Measurements from ENCODE around the gene SEPTIN8.
A peak's percentile ranks its signal among the peaks of the same experiment; 100 is the strongest.

Gene SEPTIN8

DNA sequence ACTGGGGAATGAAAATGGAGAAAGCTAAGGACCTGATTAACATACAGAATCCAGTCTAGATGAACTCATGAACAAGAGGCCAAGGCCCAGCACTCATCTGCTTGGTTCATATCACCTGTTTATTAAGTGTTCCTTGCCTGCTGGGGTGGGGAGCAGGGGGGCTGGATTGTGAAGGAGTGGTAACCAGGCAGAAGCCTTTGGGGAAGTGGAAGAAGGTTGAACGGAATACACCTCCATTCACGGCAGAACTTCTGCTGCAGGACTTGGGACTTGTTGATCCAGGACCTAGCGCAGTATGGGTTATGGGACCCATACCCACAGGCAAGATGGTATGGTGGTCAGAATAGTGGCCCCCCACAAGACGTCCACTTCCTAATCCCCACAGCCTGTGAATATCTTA is 8.8 kb upstream of the SEPTIN8 start:
- WGBS (ENCODE audit: insufficient coverage): no CpG with 5 or more reads among the region's 4 CpGs
- Histone ChIP-seq H3K4me3 (ENCODE audit: control insufficient read depth in 1 of 7, extremely low read depth in 1 of 7, insufficient read depth in 4 of 7, low read depth in 2 of 7, low read length in 6 of 7) (no peak overlapping the region), H3K27me3 (replicated peaks in 2 of 5; ENCODE audit: control insufficient read depth in 4 of 5, insufficient read depth in 5 of 5, low read length in 4 of 5) (peaks cover 0 to 20% (median 6%) of the 10 kb centered on the region in 5 experiments), H3K9me3 (ENCODE audit: control extremely low read depth in 1 of 5, control insufficient read depth in 4 of 5, insufficient read depth in 2 of 5, low read depth in 1 of 5, low read length in 4 of 5) (no peaks in the 10 kb centered on the region), H3K27ac (ENCODE audit: insufficient read depth in 1 of 2, low read depth in 1 of 2, low read length in 2 of 2, poor library complexity in 1 of 2, severe bottlenecking in 2 of 2) (no peak overlapping the region), H3K4me1 (ENCODE audit: control extremely low read depth in 1 of 4, control insufficient read depth in 4 of 4, insufficient read depth in 4 of 4, low read length in 3 of 4) (peaks cover 0 to 8% (median 5%) of the 10 kb centered on the region in 4 experiments), H3K36me3 (ENCODE audit: control insufficient read depth in 4 of 4, insufficient read depth in 4 of 4, low read length in 3 of 4) (no peaks in the 10 kb centered on the region)
- ChIA-PET CTCF (interaction anchor here (1.1 to 1.9 kb wide), 3 partner anchors 12 to 35 kb away, joined by 3 to 4 read pairs (median 3); no protein-coding TSS in a partner anchor), POLR2A (no interaction called here)
- DNase-seq: no peak

DNA sequence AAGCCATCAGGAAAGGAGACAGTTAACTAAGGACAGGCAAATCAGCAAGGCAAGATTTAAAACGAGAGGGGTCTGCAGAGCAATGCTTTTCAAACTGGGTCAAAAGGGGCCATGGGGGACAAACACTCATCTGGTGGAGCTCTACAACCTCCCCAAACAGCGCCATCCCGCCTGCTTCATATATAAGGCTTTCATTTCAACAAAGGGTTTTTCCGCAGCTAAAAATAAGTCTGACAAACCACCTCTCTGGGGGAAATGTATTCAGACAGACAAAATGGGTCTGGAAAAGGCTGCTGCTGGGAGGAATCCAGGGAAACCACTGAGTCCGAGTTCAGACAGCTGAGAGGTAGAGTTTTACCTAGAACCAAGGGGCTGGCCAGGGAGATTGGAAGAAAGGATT is 8.3 kb upstream of the SEPTIN8 start:
- ChIA-PET CTCF (interaction anchor here (0.6 to 1.9 kb wide), 2 partner anchors 12 to 94 kb away, joined by 4 read pairs; no protein-coding TSS in a partner anchor), POLR2A (no interaction called here)
- H3K4me3 ChIP-seq (ENCODE audit: control insufficient read depth in 1 of 7, extremely low read depth in 1 of 7, insufficient read depth in 4 of 7, low read depth in 2 of 7, low read length in 6 of 7): no peak overlapping the region

DNA sequence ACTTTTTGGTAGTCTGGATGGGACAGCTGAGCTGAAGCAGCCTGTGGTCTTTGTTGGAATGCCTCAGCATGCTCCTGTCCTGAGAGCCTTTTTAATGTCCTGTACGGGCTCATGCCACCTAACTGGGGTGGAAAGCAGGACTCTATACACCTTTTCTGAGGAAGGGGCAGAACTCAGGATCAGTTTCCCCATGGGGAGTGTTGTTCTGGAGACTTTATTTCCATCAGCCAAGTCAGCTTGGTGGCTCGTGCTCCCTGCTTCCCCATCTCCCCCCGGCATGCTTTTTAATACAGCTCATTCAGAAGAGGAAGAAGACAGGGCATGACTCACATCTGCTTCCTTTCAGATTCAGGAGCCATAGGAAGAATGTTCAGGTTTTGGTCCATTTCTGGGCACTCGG is 5.1 kb upstream of the SEPTIN8 start:
- H3K27me3 ChIP-seq (replicated peaks in 2 of 5; ENCODE audit: control insufficient read depth in 4 of 5, insufficient read depth in 5 of 5, low read length in 4 of 5): peaks cover 3 to 36% (median 34%) of the 10 kb centered on the region in 5 experiments
- CTCF ChIA-PET: interaction anchor here (0.6 to 1.3 kb wide), 5 partner anchors 10 to 100 kb away, joined by 3 to 4 read pairs (median 3); no protein-coding TSS in a partner anchor

More for the DNA sequence above, 8.3 kb upstream of the SEPTIN8 start:
- Histone ChIP-seq H3K4me1 (ENCODE audit: control extremely low read depth in 1 of 4, control insufficient read depth in 4 of 4, insufficient read depth in 4 of 4, low read length in 3 of 4) (peaks cover 0 to 12% (median 5%) of the 10 kb centered on the region in 4 experiments), H3K27ac (ENCODE audit: insufficient read depth in 1 of 2, low read depth in 1 of 2, low read length in 2 of 2, poor library complexity in 1 of 2, severe bottlenecking in 2 of 2) (no peak overlapping the region), H3K27me3 (replicated peaks in 2 of 5; ENCODE audit: control insufficient read depth in 4 of 5, insufficient read depth in 5 of 5, low read length in 4 of 5) (peaks cover 0 to 20% (median 6%) of the 10 kb centered on the region in 5 experiments), H3K36me3 (ENCODE audit: control insufficient read depth in 4 of 4, insufficient read depth in 4 of 4, low read length in 3 of 4) (no peaks in the 10 kb centered on the region), H3K9me3 (ENCODE audit: control extremely low read depth in 1 of 5, control insufficient read depth in 4 of 5, insufficient read depth in 2 of 5, low read depth in 1 of 5, low read length in 4 of 5) (no peaks in the 10 kb centered on the region)
- DNase-seq: no peak
- 0% methylated on average over 1 of the region's 5 CpGs for WGBS (ENCODE audit: insufficient coverage)

GRCh38 chr5:132781029-132781428 is 4.0 kb upstream of the SEPTIN8 start:
- Histone ChIP-seq H3K4me1 (ENCODE audit: control extremely low read depth in 1 of 4, control insufficient read depth in 4 of 4, insufficient read depth in 4 of 4, low read length in 3 of 4) (peaks cover 3 to 22% (median 19%) of the 10 kb centered on the region in 4 experiments), H3K27ac (ENCODE audit: insufficient read depth in 1 of 2, low read depth in 1 of 2, low read length in 2 of 2, poor library complexity in 1 of 2, severe bottlenecking in 2 of 2) (no peak overlapping the region), H3K9me3 (ENCODE audit: control extremely low read depth in 1 of 5, control insufficient read depth in 4 of 5, insufficient read depth in 2 of 5, low read depth in 1 of 5, low read length in 4 of 5) (no peaks in the 10 kb centered on the region), H3K4me3 (ENCODE audit: control insufficient read depth in 1 of 7, extremely low read depth in 1 of 7, insufficient read depth in 4 of 7, low read depth in 2 of 7, low read length in 6 of 7) (no peak overlapping the region), H3K36me3 (ENCODE audit: control insufficient read depth in 4 of 4, insufficient read depth in 4 of 4, low read length in 3 of 4) (no peaks in the 10 kb centered on the region), H3K27me3 (replicated peaks in 2 of 5; ENCODE audit: control insufficient read depth in 4 of 5, insufficient read depth in 5 of 5, low read length in 4 of 5) (peaks cover 3 to 42% (median 38%) of the 10 kb centered on the region in 5 experiments)
- ChIA-PET CTCF (interaction anchor here (0.9 to 1.1 kb wide), 2 partner anchors 12 to 26 kb away, joined by 3 read pairs; no protein-coding TSS in a partner anchor), POLR2A (no interaction called here)
- no peak for DNase-seq
- 96% methylated on average over 3 of the region's 4 CpGs for WGBS (ENCODE audit: insufficient coverage)

More for the DNA sequence above, 5.1 kb upstream of the SEPTIN8 start:
- no peak overlapping the region for H3K27ac ChIP-seq (ENCODE audit: insufficient read depth in 1 of 2, low read depth in 1 of 2, low read length in 2 of 2, poor library complexity in 1 of 2, severe bottlenecking in 2 of 2)
- 88% methylated on average over 1 of the region's 4 CpGs for WGBS (ENCODE audit: insufficient coverage)
- no peaks in the 10 kb centered on the region for H3K9me3 ChIP-seq (ENCODE audit: control extremely low read depth in 1 of 5, control insufficient read depth in 4 of 5, insufficient read depth in 2 of 5, low read depth in 1 of 5, low read length in 4 of 5)
- no peaks in the 10 kb centered on the region for H3K36me3 ChIP-seq (ENCODE audit: control insufficient read depth in 4 of 4, insufficient read depth in 4 of 4, low read length in 3 of 4)
- H3K4me3 ChIP-seq (ENCODE audit: control insufficient read depth in 1 of 7, extremely low read depth in 1 of 7, insufficient read depth in 4 of 7, low read depth in 2 of 7, low read length in 6 of 7): peak overlapping the region in 2 of 7 experiments; percentile 19 to 25
- DNase-seq: peak; percentile 50 to 78 (median 66)
- POLR2A ChIA-PET: interaction anchor here (1.1 kb wide), 1 partner anchor 25 kb away, joined by 5 read pairs; no protein-coding TSS in a partner anchor
- H3K4me1 ChIP-seq (ENCODE audit: control extremely low read depth in 1 of 4, control insufficient read depth in 4 of 4, insufficient read depth in 4 of 4, low read length in 3 of 4): peaks cover 3 to 18% (median 10%) of the 10 kb centered on the region in 4 experiments

- CTCF ChIA-PET: interaction anchor here (1.1 kb wide), 1 partner anchor 27 kb away, joined by 3 read pairs; no protein-coding TSS in a partner anchor
- H3K4me1 ChIP-seq (ENCODE audit: control extremely low read depth in 1 of 4, control insufficient read depth in 4 of 4, insufficient read depth in 4 of 4, low read length in 3 of 4): peaks cover 3 to 23% (median 19%) of the 10 kb centered on the region in 4 experiments
- whole genome bisulfite sequencing (ENCODE audit: insufficient coverage): no CpG with 5 or more reads among the region's 1 CpG
- POLR2A ChIA-PET: no interaction called here
- no peaks in the 10 kb centered on the region for H3K36me3 ChIP-seq (ENCODE audit: control insufficient read depth in 4 of 4, insufficient read depth in 4 of 4, low read length in 3 of 4)
- H3K27me3 ChIP-seq (replicated peaks in 2 of 5; ENCODE audit: control insufficient read depth in 4 of 5, insufficient read depth in 5 of 5, low read length in 4 of 5): peaks cover 3 to 46% (median 40%) of the 10 kb centered on the region in 5 experiments
- no peak overlapping the region for H3K4me3 ChIP-seq (ENCODE audit: control insufficient read depth in 1 of 7, extremely low read depth in 1 of 7, insufficient read depth in 4 of 7, low read depth in 2 of 7, low read length in 6 of 7)
- no peak overlapping the region for H3K27ac ChIP-seq (ENCODE audit: insufficient read depth in 1 of 2, low read depth in 1 of 2, low read length in 2 of 2, poor library complexity in 1 of 2, severe bottlenecking in 2 of 2)
- peak in 2 of 3 donors; percentile 28 to 33 for DNase-seq
- H3K9me3 ChIP-seq (ENCODE audit: control extremely low read depth in 1 of 5, control insufficient read depth in 4 of 5, insufficient read depth in 2 of 5, low read depth in 1 of 5, low read length in 4 of 5): no peaks in the 10 kb centered on the region
Measured at GRCh38 chr5:132780577-132780976, 3.5 kb upstream of the SEPTIN8 start.

DNA sequence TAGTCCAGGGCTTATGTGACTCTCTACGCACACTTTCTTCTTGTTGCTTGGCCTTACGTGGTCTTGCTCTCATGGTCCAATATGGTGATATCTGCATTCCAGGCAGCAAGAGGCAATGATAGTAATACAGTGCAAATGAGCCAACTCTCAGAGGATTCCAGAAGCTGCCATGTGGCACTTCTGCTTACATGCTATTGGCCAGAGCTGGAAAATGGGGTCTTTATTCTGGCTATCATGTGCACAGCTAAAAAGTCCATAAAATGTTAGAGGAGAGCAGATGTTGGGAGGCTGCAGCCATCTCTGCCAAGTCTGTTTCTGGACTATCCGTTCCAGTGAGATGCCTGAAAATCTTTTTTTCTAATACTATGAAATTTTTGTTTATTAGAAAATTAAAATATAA is 2.9 kb upstream of the SEPTIN8 start:
- POLR2A ChIA-PET: no interaction called here

GRCh38 chr5:132778856-132779255 is 1.8 kb upstream of the SEPTIN8 start:
- H3K9me3 ChIP-seq (ENCODE audit: control extremely low read depth in 1 of 5, control insufficient read depth in 4 of 5, insufficient read depth in 2 of 5, low read depth in 1 of 5, low read length in 4 of 5): no peaks in the 10 kb centered on the region
- ChIA-PET CTCF (interaction anchor here (1.4 kb wide), 1 partner anchor 24 kb away, joined by 3 read pairs; no protein-coding TSS in a partner anchor), POLR2A (no interaction called here)
- H3K4me1 ChIP-seq (ENCODE audit: control extremely low read depth in 1 of 4, control insufficient read depth in 4 of 4, insufficient read depth in 4 of 4, low read length in 3 of 4): peaks cover 3 to 23% (median 19%) of the 10 kb centered on the region in 4 experiments
- H3K4me3 ChIP-seq (ENCODE audit: control insufficient read depth in 1 of 7, extremely low read depth in 1 of 7, insufficient read depth in 4 of 7, low read depth in 2 of 7, low read length in 6 of 7): no peak overlapping the region
- DNase-seq: no peak
- H3K36me3 ChIP-seq (ENCODE audit: control insufficient read depth in 4 of 4, insufficient read depth in 4 of 4, low read length in 3 of 4): no peaks in the 10 kb centered on the region
- no peak overlapping the region for H3K27ac ChIP-seq (ENCODE audit: insufficient read depth in 1 of 2, low read depth in 1 of 2, low read length in 2 of 2, poor library complexity in 1 of 2, severe bottlenecking in 2 of 2)
- H3K27me3 ChIP-seq (replicated peaks in 2 of 5; ENCODE audit: control insufficient read depth in 4 of 5, insufficient read depth in 5 of 5, low read length in 4 of 5): peaks cover 3 to 57% (median 45%) of the 10 kb centered on the region in 5 experiments
- WGBS (ENCODE audit: insufficient coverage): 95% methylated on average over 5 of the region's 5 CpGs

More for the DNA sequence above, 2.9 kb upstream of the SEPTIN8 start:
- no peaks in the 10 kb centered on the region for H3K9me3 ChIP-seq (ENCODE audit: control extremely low read depth in 1 of 5, control insufficient read depth in 4 of 5, insufficient read depth in 2 of 5, low read depth in 1 of 5, low read length in 4 of 5)
- no peak overlapping the region for H3K27ac ChIP-seq (ENCODE audit: insufficient read depth in 1 of 2, low read depth in 1 of 2, low read length in 2 of 2, poor library complexity in 1 of 2, severe bottlenecking in 2 of 2)
- peaks cover 3 to 51% (median 39%) of the 10 kb centered on the region in 5 experiments for H3K27me3 ChIP-seq (replicated peaks in 2 of 5; ENCODE audit: control insufficient read depth in 4 of 5, insufficient read depth in 5 of 5, low read length in 4 of 5)
- no peak overlapping the region for H3K4me3 ChIP-seq (ENCODE audit: control insufficient read depth in 1 of 7, extremely low read depth in 1 of 7, insufficient read depth in 4 of 7, low read depth in 2 of 7, low read length in 6 of 7)
- peaks cover 3 to 23% (median 19%) of the 10 kb centered on the region in 4 experiments for H3K4me1 ChIP-seq (ENCODE audit: control extremely low read depth in 1 of 4, control insufficient read depth in 4 of 4, insufficient read depth in 4 of 4, low read length in 3 of 4)
- CTCF ChIA-PET: no interaction called here
- 95% methylated on average over 2 of the region's 3 CpGs for WGBS (ENCODE audit: insufficient coverage)
- DNase-seq: no peak
- no peaks in the 10 kb centered on the region for H3K36me3 ChIP-seq (ENCODE audit: control insufficient read depth in 4 of 4, insufficient read depth in 4 of 4, low read length in 3 of 4)
